ENCODE data around the gene HHLA2. TPM values are rescaled to one million over a fixed set of nuclear protein-coding genes. Genes with fewer than 3 reads are reported as not detected.

The HHLA2 gene
- total RNA-seq, 1 donor from 2014 or later, result not detected

GRCh38 chr3:108409800-108410178, 113.4 kb downstream of the HHLA2 start:
- intact Hi-C loops (cut with DNase I), result loop anchor here (5.0 kb wide), 1 partner anchor 472 kb away; no protein-coding TSS in a partner anchor
- no peak for DNase-seq (ENCODE audit: low spot score)

GRCh38 chr3:108410531-108410984, 114.2 kb downstream of the HHLA2 start:
- intact Hi-C loops (cut with DNase I), result no loop called here
- DNase-seq (ENCODE audit: low spot score), result no peak

GRCh38 chr3:108412121-108412750, 115.9 kb downstream of the HHLA2 start:
- intact Hi-C loops (cut with DNase I), result no loop called here
- no peak for DNase-seq (ENCODE audit: low spot score)

GRCh38 chr3:108414007-108414406, 117.7 kb downstream of the HHLA2 start:
- intact Hi-C loops (cut with DNase I), result no loop called here
- DNase-seq (ENCODE audit: low spot score), result no peak

GRCh38 chr3:108415661-108416060, 119.3 kb downstream of the HHLA2 start:
- no peak for DNase-seq (ENCODE audit: low spot score)
- intact Hi-C loops (cut with DNase I), result no loop called here

- DNase-seq (ENCODE audit: low spot score), result no peak
- intact Hi-C loops (cut with DNase I), result no loop called here
Observed at GRCh38 chr3:108416111-108416869, 119.9 kb downstream of the HHLA2 start.

GRCh38 chr3:108420926-108421325, 124.6 kb downstream of the HHLA2 start:
- intact Hi-C loops (cut with DNase I), result no loop called here
- DNase-seq (ENCODE audit: low spot score), result no peak

Other genes with a start within 250 kb of the HHLA2 start
- gene CD47, start 205.5 kb upstream of the HHLA2 start, total RNA-seq, result 51.4 TPM
- gene IFT57, start 74.1 kb upstream of the HHLA2 start, total RNA-seq, result 23.1 TPM
- 0.54 TPM for gene MYH15, start 214.0 kb downstream of the HHLA2 start, total RNA-seq